Fibroblast of lung (primary cell): Measurements from ENCODE around the gene BMP6.

Experiments
- CTCF ChIP-seq, 2 donors: IDR thresholded peaks in 1 of 2; conservative IDR thresholded peaks in 1 of 2; 1 replicate in 1 of 2; 2 replicates in 1 of 2; pipeline ENCODE4 v1.5.1; 2011 to 2012; ENCODE audit warnings: low read length in 2 of 2, control low read depth in 1 of 2, inconsistent platforms in 1 of 2, low read depth in 1 of 2, mild to moderate bottlenecking in 1 of 2
- EZH2 ChIP-seq: IDR thresholded peaks from 2 replicates; pipeline ENCODE4 v1.5.1; 2012; ENCODE audit warnings: low read length, control low read depth, mild to moderate bottlenecking; ENCODE audit errors: missing control alignments

DNA sequence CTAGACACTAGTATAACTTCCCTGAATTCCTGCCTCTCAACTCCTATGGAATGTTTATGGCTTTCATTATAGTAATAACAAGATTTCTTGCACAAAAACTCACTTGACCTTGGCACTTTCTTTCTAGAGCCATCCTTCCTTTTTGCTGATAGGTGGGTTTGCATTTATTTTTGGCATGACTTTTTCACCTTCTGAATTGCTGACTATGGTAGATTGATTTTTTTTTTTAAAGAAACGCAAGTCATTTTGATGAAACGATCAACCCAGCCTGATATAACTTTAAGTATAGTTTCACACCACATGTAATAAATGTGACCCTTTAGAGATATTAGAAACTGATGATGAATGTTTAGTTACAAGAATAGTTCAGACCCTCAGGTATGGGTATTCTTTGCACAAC, 61.8 kb downstream of the BMP6 start:
- TF ChIP-seq CTCF (conservative IDR thresholded peaks at IDR 0.05 in 1 of 2, IDR thresholded peaks at IDR 0.05 in 1 of 2; ENCODE audit: low read depth in 1 of 2, low read length in 2 of 2), result no peak
- no peak for TF ChIP-seq EZH2
